HG03469 (cell line): Measurements from ENCODE around the gene GPN2.

Source experiments
- ATAC-seq: cut with Tn5 transposase; IDR thresholded peaks from one replicate; pipeline ENCODE4 v1.9.1; 2021; ENCODE audit warnings: mild to moderate bottlenecking, moderate library complexity, moderate number of reproducible peaks; ENCODE audit not compliant: unreplicated experiment

GPN2 gene

DNA sequence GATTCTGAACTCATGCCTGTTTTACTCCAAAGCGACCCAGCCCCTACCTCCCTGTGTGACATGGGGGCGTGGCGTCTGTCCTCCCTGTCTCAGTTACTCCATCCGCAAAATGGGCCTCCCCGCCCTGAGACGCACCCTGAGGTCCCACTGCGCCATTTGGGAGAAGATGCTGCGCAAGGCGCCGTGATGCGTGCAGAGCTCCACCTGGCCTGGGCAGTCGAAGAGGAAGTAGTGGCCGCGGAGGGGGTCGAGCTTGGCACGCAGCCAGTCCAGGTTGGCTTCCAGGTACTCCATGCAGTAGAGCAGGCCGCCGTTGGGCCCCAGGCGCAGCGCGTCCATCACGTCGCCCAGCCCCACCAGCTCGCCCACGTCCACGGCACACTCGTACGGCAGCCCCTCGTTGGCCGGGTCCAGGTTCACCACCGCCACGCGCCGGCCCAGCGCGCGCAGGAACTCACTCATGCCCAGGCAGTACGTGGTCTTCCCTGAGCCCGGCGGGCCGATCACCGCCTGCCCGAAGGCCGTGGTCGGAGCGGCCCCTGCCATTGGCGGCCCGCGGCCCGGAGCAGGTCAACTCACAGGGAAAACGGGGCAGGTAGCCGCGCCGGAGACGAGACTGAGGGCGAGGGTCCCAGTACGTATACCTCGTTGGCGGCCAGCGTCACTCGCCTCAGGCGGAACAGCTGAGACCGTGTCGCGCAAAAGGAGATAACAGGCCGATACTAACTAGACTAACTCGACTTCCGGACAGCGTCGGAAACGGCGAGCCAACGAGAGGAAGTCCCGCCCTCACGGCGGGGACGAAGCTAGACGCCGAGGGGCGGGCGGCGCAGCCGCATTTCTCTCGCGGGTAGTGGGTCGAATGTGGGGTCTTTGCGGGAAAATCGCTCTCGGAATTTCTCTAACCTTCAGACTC is at the start of gene GPN2:
TSS of gene GPN2 (minus strand) at position 733 of the 916 bp plus-strand sequence. CDS start at position 546, 187 bp downstream.
- peak; percentile 66 for ATAC-seq

DNA sequence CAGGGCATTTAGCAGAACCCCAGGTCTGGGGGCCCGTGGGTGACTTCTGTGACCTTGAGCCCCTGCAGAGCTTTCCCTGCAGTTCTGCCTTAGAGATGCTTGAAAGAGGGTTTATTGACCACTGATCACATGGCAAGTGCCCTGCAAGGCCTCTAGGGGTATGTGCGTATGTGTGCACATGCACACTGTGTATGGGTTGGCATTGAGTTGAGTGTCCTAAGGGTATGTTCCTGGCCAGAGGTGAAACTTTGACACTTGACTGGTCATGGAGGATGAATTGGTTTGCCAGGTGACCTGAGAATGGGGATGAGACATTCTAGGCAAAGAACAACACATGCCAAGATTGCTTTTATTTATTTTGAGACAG is 48.6 kb upstream of the GPN2 start:
- no peak for ATAC-seq

DNA sequence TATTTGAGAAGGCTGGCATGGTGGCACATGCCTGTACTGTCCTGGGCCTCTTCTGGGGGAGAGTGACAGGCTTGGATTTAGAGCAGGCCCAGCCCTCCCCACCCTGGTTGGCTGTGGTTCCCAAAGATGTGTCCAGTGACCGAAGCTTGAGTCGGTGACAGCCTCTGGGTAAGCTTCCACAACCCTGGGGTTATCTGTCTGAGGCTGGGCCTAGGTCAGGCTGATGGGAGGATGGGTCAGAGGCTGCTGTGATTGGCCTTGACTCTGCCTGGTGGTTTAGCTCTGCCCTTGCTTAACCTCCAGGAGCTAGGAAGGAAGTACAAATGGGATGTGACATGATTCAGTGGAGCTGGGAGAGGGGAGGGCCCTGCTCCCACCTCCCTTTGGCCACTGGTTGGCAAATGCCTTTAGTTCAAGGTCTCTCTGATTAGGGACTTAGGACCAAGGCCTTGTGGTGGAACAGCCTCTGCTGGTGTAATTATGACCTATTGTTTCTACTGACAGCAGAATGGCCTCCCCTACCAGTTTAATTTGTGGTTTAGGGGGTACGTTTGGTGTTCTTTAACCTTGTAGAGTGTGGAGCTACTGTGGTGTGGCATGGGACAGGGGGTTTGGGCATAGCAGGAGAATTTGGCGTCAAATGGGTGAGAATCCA is 48.0 kb upstream of the GPN2 start:
- ATAC-seq, result no peak

DNA sequence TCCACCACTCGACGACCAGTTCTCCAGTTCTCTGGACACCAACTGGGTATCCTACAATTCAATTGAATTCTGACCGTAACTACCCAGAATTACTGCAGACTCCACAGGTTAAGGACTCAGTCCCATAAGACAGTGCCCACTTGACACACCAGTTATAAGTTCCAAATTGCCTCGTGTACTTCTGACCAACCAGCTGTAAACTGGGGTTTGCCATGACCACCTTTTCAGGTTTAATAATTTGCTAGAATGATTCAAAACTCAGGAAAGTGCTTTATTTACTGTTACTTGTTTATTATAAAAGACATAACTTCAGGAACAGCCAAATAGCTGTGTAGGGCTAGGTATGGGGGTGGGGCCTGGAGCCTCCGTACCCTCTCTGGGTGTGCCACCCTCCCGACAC is 46.7 kb upstream of the GPN2 start:
- no peak for ATAC-seq

DNA sequence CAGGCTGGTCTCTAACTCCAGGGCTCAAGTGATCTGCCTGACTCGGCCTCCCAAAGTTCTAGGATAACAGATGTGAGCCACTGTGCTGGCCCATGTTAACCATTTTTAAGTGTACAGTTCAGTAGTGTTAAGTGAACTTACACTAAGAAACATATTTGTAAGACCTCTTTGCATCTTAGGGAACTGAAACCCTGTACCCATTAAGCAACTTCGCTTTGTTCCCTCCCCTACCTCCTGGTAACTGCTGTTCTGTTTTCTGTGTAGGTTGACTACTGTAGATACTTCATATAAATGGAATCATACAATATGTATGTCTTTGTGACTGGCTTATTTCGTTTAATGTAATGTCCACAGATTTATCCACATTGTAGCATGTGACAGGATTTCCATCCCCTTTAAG is 42.4 kb upstream of the GPN2 start:
- ATAC-seq, result no peak

DNA sequence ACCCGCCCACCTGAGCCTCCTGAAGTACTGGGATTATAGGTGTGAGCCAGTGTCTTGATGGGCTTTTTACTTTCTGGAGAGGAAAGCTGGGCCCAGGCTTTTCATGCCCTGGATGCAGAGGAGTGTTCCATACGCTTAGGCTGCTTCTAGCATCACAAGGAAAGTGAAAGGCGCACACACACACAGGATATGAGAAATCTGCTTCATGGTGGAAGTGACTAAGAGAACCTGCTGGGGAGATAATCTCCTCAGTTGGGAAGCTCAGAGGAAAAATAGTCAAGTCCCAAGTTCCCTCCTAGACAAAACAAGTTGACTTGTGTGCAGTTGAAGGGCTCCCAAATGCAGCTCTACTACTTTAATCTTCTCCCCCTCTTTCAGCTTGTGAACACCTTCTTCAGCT is 33.6 kb upstream of the GPN2 start:
- no peak for ATAC-seq

DNA sequence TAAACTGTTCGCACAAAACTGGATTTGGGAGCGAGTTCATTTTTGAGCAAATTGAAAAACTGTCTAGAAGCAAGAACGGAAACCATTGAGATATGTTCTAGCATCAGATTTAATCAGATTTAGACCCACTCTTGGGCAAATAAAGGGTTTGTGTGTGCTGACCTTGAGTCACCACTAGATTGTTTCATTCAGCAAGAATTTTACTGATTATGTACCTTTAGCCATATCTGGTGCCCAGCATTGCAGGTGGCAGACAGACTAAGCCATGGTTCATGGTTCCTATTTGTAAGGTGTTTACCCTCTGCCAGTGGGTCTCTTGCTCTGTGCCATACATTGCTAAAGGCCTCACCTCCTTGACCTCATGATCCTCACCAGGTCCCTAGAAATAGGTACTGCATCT is 32.8 kb upstream of the GPN2 start:
- no peak for ATAC-seq

DNA sequence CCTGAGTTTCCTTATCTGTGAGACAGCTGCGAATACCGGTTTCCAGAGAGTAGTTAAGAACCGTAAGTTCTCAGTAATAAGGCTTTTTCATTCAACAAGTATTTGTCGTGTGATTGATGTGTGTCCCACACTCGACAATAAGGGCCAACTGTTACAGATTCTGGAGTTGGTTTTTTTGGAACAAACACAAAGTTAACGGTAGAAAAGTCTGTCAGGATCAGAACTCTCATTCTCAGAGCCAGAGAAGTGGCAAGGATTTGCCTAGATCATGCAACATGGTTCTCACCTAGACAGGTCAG is 32.3 kb upstream of the GPN2 start:
- no peak for ATAC-seq

DNA sequence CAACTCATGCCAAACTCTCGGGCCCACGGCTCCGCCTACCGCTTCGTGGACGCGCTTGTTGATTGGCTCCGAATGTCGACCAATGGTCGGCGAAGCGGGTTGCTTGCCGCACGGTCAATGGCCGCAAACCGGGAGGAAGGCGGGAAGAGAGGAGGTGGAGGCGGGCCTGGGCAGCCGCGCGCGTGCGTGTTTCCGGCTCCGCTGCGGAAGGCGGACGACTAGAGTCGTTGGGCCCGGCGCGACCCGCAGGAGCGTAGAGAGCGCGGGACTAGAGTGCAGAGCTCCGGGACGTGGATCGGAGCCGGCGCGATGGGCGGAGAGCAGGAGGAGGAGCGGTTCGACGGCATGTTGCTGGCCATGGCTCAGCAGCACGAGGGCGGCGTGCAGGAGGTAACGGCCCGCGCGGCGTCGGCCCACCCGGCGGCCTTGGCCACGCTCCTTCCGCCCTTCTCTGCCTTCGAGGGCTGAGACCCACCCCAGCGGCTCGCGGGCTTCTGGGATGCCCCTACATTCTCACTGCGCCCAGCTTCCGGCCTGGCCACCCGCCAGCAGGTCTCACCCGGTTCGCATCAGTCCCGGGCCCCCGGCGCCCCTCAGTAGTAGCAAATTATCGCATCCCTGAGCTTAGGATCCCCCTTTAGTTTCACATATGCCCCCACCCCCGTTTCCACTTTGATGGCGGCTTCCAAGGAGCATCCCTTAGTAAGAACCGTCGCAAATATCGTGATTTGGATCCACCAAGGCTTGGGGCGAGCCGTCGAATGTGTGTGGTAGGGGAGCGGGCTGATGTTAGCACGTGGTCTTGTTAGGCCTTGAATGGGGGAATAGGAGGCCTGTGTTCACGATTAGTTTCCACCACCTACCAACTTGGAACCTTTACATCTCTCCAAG is 31.7 kb upstream of the GPN2 start, which contains the start of gene NUDC:
TSS of gene NUDC (plus strand) at position 204 of the 891 bp plus-strand sequence. CDS start at position 310, 106 bp downstream.
- ATAC-seq, result peak; percentile 88

DNA sequence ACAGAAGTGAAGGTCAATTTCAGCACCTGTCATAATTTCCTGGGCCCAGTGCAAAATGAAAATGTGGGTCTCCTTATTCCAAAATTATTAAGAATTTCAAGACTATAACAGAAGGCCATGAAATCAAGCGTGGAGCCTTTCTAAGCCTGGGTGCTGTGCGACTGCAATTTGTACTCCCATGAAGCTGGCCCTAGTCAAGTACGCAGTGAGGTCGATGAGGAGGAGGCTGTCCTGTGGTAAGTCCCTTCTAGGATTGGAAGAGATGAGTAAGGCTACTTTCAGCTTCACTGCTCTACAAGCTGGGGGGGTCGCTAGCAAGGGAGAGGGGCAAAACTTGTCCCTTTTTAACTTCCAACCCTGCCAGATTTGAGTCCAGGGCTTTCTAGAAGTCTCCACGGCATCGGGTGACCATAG is 31.1 kb upstream of the GPN2 start:
- ATAC-seq, result no peak

DNA sequence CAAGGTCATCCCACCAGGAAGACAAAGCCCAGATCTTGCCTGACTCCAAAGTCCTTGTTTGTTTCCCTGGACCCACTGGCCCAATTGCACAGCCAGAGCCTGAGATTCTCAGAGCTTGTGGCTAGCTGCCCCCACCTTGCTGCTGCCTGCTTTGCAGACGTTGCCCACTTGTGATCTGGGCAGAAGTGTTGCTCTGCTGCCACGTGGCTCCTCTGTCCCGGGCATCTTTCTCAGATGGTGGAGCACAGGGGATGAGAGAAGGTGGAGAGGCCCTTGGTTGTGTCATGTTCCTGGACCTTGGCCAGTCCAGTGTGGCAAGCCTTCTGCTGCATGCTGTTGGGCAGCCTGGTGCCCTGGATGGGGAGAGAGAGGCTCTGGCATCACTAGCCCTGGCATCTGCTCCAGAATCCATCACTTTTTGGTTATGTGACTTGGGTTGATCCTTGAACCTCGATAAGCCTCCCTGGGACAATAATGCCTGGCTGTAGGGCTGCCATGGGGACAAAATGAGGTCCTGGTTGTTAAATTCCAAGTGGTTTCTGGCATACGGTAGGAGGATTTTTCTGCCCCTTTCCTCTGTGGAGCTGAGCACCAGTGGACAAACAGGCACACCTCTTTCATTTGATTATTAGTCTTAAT is 25.2 kb upstream of the GPN2 start:
- ATAC-seq, result no peak

DNA sequence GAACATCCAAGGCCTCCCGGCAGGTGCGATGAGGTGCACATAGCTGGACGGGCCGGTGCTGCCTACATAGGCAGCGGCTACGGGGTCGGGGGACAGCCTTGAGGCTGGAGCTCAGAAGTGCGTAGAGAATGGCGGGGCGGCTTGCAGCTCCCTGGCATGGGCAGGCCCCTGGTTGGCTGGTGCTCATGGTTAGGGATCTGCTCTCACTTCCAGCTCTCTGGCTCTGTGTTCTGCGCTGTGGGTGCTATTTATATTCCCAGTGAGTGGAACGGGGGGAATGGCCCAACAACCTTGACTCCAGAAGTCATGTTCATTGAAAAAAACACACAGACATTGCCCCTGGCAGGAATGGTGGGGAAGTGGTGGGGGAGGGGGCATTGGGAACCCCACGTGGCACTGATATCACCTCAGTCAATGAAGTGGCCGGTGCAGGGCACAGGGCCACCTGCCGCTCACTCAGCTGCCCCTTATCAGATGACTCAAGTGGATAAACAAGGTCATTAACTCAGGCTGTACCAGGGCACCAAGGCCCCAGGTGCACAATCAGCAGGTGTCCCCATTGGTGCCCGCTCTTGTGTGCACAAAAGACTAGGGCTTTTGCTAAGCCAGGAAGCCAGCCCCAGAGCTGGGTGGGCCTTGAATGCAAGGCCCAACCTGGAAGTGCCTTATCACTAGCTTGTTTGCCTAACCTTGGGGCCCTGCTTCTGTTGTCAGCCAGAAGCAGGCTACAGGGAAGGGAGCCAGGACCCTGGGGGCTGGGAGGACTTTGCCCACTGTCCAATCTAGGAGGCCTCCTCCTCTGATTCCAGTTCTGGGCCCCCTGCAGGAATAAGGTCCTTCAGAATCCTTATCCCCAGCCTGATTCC is 23.9 kb upstream of the GPN2 start, which contains the start of gene NR0B2:
TSS of gene NR0B2 (minus strand) at position 222 of the 866 bp plus-strand sequence. CDS start at position 187, 35 bp downstream.
- ATAC-seq, result no peak

DNA sequence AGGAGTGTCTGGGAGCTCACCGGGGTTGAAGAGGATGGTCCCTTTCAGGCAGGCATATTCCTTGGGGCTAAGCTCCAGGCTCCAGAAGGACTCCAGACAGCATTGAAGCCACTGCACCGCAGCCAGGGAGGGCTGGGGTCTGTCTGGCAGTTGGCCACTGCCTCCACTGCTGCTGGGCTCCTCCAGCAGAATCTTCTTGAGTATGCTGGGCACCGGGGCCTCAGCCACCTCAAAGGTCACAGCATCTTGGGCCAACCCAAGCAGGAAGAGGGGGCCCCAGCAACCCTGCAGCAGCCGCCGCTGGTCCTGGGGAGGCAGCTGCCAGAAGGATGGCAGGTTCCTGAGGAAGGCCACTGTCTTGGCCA is 23.3 kb upstream of the GPN2 start:
- no peak for ATAC-seq

DNA sequence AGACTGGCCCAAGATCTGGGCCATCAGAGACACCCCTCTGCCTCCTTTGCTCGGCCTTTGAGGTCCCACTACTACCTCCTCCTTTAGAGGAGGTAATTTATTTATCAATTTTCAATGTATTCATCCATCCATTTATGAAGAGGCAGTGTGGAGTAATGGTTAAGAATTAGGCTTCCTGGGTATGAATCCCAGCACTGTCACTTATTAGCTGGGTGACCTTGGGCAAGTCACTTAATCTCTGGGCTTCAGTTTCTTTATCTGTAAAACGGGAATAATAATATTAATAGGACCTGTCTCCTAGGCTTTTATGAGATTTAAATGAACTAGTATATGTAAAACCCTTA is 22.0 kb upstream of the GPN2 start:
- ATAC-seq, result no peak

DNA sequence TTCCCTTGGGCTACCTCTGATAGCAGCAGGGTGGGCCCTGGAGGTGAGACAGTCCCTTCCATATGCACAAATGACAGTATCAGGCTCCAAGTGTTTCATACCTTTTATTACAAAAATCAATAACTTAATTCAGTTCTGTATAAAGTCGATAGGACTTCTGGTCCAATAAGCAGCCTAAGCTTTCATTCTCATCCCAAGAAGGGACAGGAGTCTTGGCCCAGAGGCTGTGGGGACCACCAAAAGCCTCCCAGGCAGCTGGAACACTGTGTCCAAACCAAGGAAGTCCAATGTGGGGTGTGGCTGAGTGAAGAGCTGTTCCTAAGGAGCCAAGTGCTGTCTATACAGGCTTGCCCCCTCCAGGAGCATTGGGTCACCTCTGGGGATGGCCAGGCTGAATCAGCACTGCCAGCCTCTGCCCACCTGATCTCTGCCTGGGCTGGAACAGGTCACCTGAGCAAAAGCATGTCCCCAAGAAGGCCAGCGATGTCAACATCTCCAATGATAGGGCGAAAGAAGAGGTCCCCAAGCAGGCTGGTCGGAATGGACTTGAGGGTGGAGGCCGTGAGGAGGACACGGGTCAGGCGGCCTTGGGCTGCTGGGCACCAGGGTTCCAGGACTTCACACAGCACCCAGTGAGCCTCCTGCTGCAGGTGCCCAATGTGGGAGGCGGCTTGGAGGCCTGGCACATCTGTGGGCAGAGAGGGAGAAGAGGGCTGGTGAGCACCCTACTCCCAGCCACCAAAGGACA is 21.5 kb upstream of the GPN2 start:
- ATAC-seq, result no peak

DNA sequence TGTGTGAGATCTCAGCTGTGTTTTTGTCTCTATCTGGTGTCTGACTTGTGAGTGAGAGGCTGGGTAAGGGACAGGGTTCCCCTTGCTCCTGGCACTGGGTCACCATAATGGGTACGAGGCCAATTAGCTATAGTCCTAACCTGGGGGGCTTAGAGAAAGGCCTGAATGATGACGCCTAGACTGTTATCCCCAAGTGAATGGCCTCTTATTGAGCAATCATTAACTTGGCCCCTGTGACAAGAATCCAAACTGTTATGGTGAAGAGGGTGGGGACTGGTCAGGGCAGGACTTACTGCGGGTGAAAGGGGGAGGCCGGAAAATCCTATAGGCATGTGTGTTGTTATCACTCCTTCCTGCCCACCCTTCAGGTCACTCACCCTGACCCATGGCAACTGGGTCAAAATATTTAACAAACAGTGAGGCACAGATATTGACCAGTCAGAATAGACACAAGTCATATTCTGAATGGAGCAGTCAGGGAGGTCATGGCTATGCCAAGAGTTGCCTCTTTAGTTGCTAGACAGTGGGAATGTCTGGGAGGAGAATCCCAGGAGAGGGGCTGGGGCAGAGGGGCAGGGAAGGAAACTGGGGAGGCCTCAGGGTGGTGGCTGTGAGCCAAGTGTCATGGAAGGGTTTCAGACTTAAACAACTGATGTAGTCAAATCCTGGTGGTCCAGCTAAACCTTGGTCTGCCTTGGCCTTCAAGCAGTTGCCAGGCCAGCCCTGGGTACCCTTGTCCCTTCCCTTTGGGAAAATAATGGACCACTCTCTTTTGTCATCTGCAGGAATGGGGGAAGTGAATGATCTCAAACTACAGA is 20.5 kb upstream of the GPN2 start:
- no peak for ATAC-seq

DNA sequence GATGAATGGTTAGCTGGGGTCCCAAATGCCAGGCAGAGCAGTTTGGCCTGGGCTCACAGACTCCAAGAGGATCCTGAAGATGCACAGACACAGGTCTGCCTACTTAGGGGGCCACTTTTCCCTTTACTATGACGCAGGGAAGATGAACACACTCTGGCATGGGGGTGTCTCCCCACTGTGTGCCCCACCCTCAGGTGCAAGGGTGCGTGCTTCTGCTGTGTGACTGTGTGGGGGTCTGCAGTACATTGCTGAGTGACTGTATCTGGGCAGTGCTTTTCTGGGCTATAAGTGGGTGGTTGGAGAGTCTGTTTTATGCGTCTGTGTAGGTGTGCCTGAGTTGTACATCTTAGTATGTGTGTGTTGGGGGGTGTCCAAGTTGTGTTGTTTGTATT is 19.9 kb upstream of the GPN2 start:
- ATAC-seq, result no peak
